HG03196 (cell line): ENCODE measurements around the gene KIFC1.

Experiments
- ATAC-seq: cut with Tn5 transposase; IDR thresholded peaks from one replicate; pipeline ENCODE4 v1.9.1; 2021; ENCODE audit not compliant: unreplicated experiment

Gene KIFC1

GRCh38 chr6:33439956-33440648 is 48.5 kb downstream of the KIFC1 start:
- ATAC-seq = no peak

GRCh38 chr6:33440649-33441309 is 49.2 kb downstream of the KIFC1 start:
- ATAC-seq = no peak

GRCh38 chr6:33441457-33441856 is 49.8 kb downstream of the KIFC1 start:
- ATAC-seq = no peak

GRCh38 chr6:33442283-33442682 is 50.7 kb downstream of the KIFC1 start:
- ATAC-seq = no peak

- no peak for ATAC-seq
Measured at GRCh38 chr6:33443025-33443424, 51.4 kb downstream of the KIFC1 start.

- ATAC-seq = no peak
Measured at GRCh38 chr6:33443619-33444504, 52.2 kb downstream of the KIFC1 start.

GRCh38 chr6:33445119-33445603 is 53.5 kb downstream of the KIFC1 start:
- no peak for ATAC-seq

- ATAC-seq = no peak
Measured at GRCh38 chr6:33446356-33446755, 54.7 kb downstream of the KIFC1 start.

- no peak for ATAC-seq
Measured at GRCh38 chr6:33450434-33450833, 58.8 kb downstream of the KIFC1 start.

GRCh38 chr6:33451606-33452005 is 60.0 kb downstream of the KIFC1 start:
- no peak for ATAC-seq

GRCh38 chr6:33452496-33452895 is 60.9 kb downstream of the KIFC1 start:
- no peak for ATAC-seq

GRCh38 chr6:33453393-33454008 is 61.9 kb downstream of the KIFC1 start:
- no peak for ATAC-seq

GRCh38 chr6:33454009-33454946 is 62.7 kb downstream of the KIFC1 start, which contains the start of gene ZBTB9:
Gene ZBTB9, plus strand, starts transcription at chr6:33454576. Its CDS starts 525 bp downstream, at chr6:33455101.
- ATAC-seq = peak; percentile 94

- no peak for ATAC-seq
Measured at GRCh38 chr6:33455051-33455450, 63.4 kb downstream of the KIFC1 start.

GRCh38 chr6:33456156-33456555 is 64.5 kb downstream of the KIFC1 start:
- ATAC-seq = no peak

- ATAC-seq = no peak
Measured at GRCh38 chr6:33458676-33459075, 67.1 kb downstream of the KIFC1 start.

GRCh38 chr6:33459226-33459625 is 67.6 kb downstream of the KIFC1 start:
- ATAC-seq = no peak
